ENCODE data around the gene RLF.
A peak's percentile ranks its signal among the peaks of the same experiment; 100 is the strongest.

The RLF gene

GRCh38 chr1:40178200-40178599, 17.0 kb downstream of the RLF start:
- peaks cover 25% of the 10 kb centered on the region for H4K20me1 ChIP-seq (ENCODE audit: insufficient read depth, low read length)

GRCh38 chr1:40179496-40180089, 18.4 kb downstream of the RLF start:
- no peak overlapping the region for H3K4me2 ChIP-seq (ENCODE audit: low read depth, low read length)
- no peaks in the 10 kb centered on the region for H3K9me2 ChIP-seq (replicated peaks; ENCODE audit: insufficient read depth, low read length)
- no peaks in the 10 kb centered on the region for H3K9me3 ChIP-seq (replicated peaks; ENCODE audit: insufficient read depth, low read length)
- DNase-seq: no peak
- no peak overlapping the region for H2AFZ ChIP-seq (ENCODE audit: low read length)
- H3K9ac ChIP-seq (ENCODE audit: low read length): no peak overlapping the region
- no peak overlapping the region for H3K27ac ChIP-seq (ENCODE audit: low read length)
- TF ChIP-seq EZH2 (optimal IDR thresholded peaks at IDR 0.05; ENCODE audit: low read depth, low read length) (no peak), CTCF (IDR thresholded peaks at IDR 0.05; ENCODE audit: low read length) (no peak), EZH2phosphoT487 (IDR thresholded peaks at IDR 0.05; ENCODE audit: low read length) (no peak)
- no peaks in the 10 kb centered on the region; the same call in 1 of the 2 replicates for H3K4me1 ChIP-seq (ENCODE audit: low read length)
- H3K4me3 ChIP-seq (ENCODE audit: low read length): no peak overlapping the region
- H4K20me1 ChIP-seq (ENCODE audit: insufficient read depth, low read length): peaks cover 21% of the 10 kb centered on the region
- H3F3A ChIP-seq (ENCODE audit: insufficient read depth, low read length): no peaks in the 10 kb centered on the region
- no peaks in the 10 kb centered on the region for H3K27me3 ChIP-seq (replicated peaks; ENCODE audit: insufficient read depth, low read length)
- peaks cover 99% of the 10 kb centered on the region for H3K79me2 ChIP-seq (ENCODE audit: low read length)
- no peaks in the 10 kb centered on the region; the same call in 1 of the 2 replicates for H3K36me3 ChIP-seq (replicated peaks; ENCODE audit: insufficient read depth, low read length)

More at GRCh38 chr1:40178200-40178599, 17.0 kb downstream of the RLF start:
- H3K4me2 ChIP-seq (ENCODE audit: low read depth, low read length): no peak overlapping the region
- TF ChIP-seq CTCF (IDR thresholded peaks at IDR 0.05; ENCODE audit: low read length) (no peak), EZH2 (optimal IDR thresholded peaks at IDR 0.05; ENCODE audit: low read depth, low read length) (no peak), EZH2phosphoT487 (IDR thresholded peaks at IDR 0.05; ENCODE audit: low read length) (no peak)
- H3F3A ChIP-seq (ENCODE audit: insufficient read depth, low read length): no peaks in the 10 kb centered on the region
- no peak overlapping the region for H3K4me3 ChIP-seq (ENCODE audit: low read length)
- H3K79me2 ChIP-seq (ENCODE audit: low read length): peaks cover 99% of the 10 kb centered on the region
- H2AFZ ChIP-seq (ENCODE audit: low read length): no peak overlapping the region
- no peak overlapping the region for H3K9ac ChIP-seq (ENCODE audit: low read length)
- H3K36me3 ChIP-seq (replicated peaks; ENCODE audit: insufficient read depth, low read length): no peaks in the 10 kb centered on the region; the same call in 1 of the 2 replicates
- no peaks in the 10 kb centered on the region for H3K9me2 ChIP-seq (replicated peaks; ENCODE audit: insufficient read depth, low read length)
- H3K27me3 ChIP-seq (replicated peaks; ENCODE audit: insufficient read depth, low read length): no peaks in the 10 kb centered on the region
- no peak for DNase-seq
- H3K9me3 ChIP-seq (replicated peaks; ENCODE audit: insufficient read depth, low read length): no peaks in the 10 kb centered on the region
- no peaks in the 10 kb centered on the region for H3K4me1 ChIP-seq (ENCODE audit: low read length)
- no peak overlapping the region for H3K27ac ChIP-seq (ENCODE audit: low read length)

GRCh38 chr1:40183055-40183710, 22.0 kb downstream of the RLF start:
- Histone ChIP-seq H3F3A (ENCODE audit: insufficient read depth, low read length) (peaks cover 8% of the 10 kb centered on the region), H3K9me3 (replicated peaks; ENCODE audit: insufficient read depth, low read length) (no peaks in the 10 kb centered on the region), H2AFZ (ENCODE audit: low read length) (no peak overlapping the region), H3K36me3 (replicated peaks; ENCODE audit: insufficient read depth, low read length) (no peaks in the 10 kb centered on the region; the same call in 1 of the 2 replicates), H3K4me3 (ENCODE audit: low read length) (no peak overlapping the region), H3K27me3 (replicated peaks; ENCODE audit: insufficient read depth, low read length) (no peaks in the 10 kb centered on the region), H3K79me2 (ENCODE audit: low read length) (peaks cover 96% of the 10 kb centered on the region), H3K9me2 (replicated peaks; ENCODE audit: insufficient read depth, low read length) (no peaks in the 10 kb centered on the region), H4K20me1 (ENCODE audit: insufficient read depth, low read length) (peaks cover 15% of the 10 kb centered on the region), H3K4me1 (ENCODE audit: low read length) (peaks cover 18% of the 10 kb centered on the region), H3K9ac (ENCODE audit: low read length) (no peak overlapping the region), H3K4me2 (ENCODE audit: low read depth, low read length) (no peak overlapping the region), H3K27ac (ENCODE audit: low read length) (no peak overlapping the region)
- peak; percentile 19 for TF ChIP-seq CTCF (IDR thresholded peaks at IDR 0.05; ENCODE audit: low read length)
- TF ChIP-seq EZH2phosphoT487 (IDR thresholded peaks at IDR 0.05; ENCODE audit: low read length): no peak
- no peak for DNase-seq

Measured in MM.1S (cell line).